Ishikawa (cell line): ENCODE data around the gene IWS1.

Source experiments
- CEBPB ChIP-seq: IDR thresholded peaks from 2 replicates; pipeline ENCODE4 v1.6.1; 2012
- CREB1 ChIP-seq: IDR thresholded peaks from 2 replicates; pipeline ENCODE4 v1.6.1; 2012; ENCODE audit warnings: low read depth
- EGR1 ChIP-seq: IDR thresholded peaks from 2 replicates; pipeline ENCODE4 v1.6.1; 2012
- EP300 ChIP-seq: IDR thresholded peaks from 2 replicates; pipeline ENCODE4 v1.6.1; 2012; ENCODE audit warnings: borderline replicate concordance
- FOXM1 ChIP-seq: IDR thresholded peaks from 2 replicates; pipeline ENCODE4 v1.6.1; 2012; ENCODE audit warnings: low read depth, borderline replicate concordance
- NFIC ChIP-seq: IDR thresholded peaks from 2 replicates; pipeline ENCODE4 v1.6.1; 2012
- RAD21 ChIP-seq: IDR thresholded peaks from 2 replicates; pipeline ENCODE4 v1.6.1; 2012; ENCODE audit warnings: low read depth
- TAF1 ChIP-seq: IDR thresholded peaks from 2 replicates; pipeline ENCODE4 v1.6.1; 2012; ENCODE audit warnings: low read depth, mild to moderate bottlenecking
- TCF12 ChIP-seq: IDR thresholded peaks from 2 replicates; pipeline ENCODE4 v1.6.1; 2012; ENCODE audit warnings: low read depth
- TEAD4 ChIP-seq: IDR thresholded peaks from 2 replicates; pipeline ENCODE4 v1.6.1; 2012
- YY1 ChIP-seq: IDR thresholded peaks from 2 replicates; pipeline ENCODE4 v1.6.1; 2012; ENCODE audit warnings: low read depth
- ZBTB7A ChIP-seq: IDR thresholded peaks from 2 replicates; pipeline ENCODE4 v1.6.1; 2012; ENCODE audit warnings: low read depth
- TF ChIP-seq, protein P1 (sequence below): IDR thresholded peaks from 2 replicates; pipeline ENCODE4 v1.6.1; 2012
- TF ChIP-seq, protein P2 (sequence below): IDR thresholded peaks from 2 replicates; pipeline ENCODE4 v1.6.1; 2012
- TF ChIP-seq, protein P3 (sequence below): IDR thresholded peaks from 2 replicates; pipeline ENCODE4 v1.6.1; 2012; ENCODE audit warnings: low read depth, mild to moderate bottlenecking

Gene IWS1

DNA sequence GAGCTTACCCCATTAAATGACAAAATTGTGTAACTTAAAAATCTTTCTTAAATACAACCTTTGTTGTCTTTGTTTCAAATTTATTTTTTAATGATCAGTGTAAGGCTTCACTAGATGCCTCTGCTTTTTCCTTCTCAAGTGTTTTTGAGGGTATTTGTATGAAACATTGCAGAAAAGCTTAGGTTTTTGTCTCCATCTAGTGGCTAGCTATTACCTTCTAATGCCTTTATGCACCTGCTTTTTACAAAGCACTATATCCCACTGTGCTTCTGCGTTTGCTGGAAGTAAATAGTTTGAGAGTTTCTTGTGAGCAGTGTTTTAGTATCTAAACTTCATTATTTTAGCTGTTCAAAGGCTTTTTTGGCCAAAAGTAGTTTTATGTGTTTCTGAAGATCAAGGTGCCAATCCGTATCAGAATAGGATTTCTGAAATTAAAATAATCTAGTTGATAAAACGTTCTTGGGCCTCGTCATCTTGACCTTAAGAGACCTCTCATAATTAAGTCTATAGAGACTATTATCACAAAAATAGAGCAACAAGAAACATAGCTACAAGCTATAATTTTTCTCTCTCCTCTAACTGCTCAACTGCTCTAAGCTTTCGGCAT lies 47.0 kb downstream of the IWS1 start:
- peak; percentile 60 for TF ChIP-seq RAD21
- no peak for TF ChIP-seq EGR1

DNA sequence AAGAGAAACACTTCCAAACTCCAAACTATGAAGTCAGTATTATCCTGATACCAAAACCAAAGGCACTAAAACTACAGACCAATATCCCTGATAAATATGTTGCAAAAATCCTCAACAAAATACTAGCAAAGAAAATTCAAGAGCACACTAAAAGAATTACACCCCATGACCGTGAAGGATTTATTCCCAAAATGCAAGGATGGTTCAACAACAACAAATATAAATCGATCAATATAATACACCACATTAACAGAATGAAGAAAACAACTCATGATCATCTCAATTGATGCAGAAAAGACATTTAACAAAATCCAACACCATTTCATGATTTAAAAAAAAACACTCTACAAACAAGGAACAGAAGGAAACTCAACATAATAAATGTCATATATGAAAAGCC lies 50.5 kb downstream of the IWS1 start:
- TF ChIP-seq, protein P1, sequence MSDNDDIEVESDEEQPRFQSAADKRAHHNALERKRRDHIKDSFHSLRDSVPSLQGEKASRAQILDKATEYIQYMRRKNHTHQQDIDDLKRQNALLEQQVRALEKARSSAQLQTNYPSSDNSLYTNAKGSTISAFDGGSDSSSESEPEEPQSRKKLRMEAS, result no peak
- TF ChIP-seq CREB1 (no peak), FOXM1 (no peak), RAD21 (no peak), EP300 (no peak)
- TF ChIP-seq, protein P2, sequence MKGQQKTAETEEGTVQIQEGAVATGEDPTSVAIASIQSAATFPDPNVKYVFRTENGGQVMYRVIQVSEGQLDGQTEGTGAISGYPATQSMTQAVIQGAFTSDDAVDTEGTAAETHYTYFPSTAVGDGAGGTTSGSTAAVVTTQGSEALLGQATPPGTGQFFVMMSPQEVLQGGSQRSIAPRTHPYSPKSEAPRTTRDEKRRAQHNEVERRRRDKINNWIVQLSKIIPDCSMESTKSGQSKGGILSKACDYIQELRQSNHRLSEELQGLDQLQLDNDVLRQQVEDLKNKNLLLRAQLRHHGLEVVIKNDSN, result no peak
- TF ChIP-seq, protein P3, sequence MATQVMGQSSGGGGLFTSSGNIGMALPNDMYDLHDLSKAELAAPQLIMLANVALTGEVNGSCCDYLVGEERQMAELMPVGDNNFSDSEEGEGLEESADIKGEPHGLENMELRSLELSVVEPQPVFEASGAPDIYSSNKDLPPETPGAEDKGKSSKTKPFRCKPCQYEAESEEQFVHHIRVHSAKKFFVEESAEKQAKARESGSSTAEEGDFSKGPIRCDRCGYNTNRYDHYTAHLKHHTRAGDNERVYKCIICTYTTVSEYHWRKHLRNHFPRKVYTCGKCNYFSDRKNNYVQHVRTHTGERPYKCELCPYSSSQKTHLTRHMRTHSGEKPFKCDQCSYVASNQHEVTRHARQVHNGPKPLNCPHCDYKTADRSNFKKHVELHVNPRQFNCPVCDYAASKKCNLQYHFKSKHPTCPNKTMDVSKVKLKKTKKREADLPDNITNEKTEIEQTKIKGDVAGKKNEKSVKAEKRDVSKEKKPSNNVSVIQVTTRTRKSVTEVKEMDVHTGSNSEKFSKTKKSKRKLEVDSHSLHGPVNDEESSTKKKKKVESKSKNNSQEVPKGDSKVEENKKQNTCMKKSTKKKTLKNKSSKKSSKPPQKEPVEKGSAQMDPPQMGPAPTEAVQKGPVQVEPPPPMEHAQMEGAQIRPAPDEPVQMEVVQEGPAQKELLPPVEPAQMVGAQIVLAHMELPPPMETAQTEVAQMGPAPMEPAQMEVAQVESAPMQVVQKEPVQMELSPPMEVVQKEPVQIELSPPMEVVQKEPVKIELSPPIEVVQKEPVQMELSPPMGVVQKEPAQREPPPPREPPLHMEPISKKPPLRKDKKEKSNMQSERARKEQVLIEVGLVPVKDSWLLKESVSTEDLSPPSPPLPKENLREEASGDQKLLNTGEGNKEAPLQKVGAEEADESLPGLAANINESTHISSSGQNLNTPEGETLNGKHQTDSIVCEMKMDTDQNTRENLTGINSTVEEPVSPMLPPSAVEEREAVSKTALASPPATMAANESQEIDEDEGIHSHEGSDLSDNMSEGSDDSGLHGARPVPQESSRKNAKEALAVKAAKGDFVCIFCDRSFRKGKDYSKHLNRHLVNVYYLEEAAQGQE, result no peak

DNA sequence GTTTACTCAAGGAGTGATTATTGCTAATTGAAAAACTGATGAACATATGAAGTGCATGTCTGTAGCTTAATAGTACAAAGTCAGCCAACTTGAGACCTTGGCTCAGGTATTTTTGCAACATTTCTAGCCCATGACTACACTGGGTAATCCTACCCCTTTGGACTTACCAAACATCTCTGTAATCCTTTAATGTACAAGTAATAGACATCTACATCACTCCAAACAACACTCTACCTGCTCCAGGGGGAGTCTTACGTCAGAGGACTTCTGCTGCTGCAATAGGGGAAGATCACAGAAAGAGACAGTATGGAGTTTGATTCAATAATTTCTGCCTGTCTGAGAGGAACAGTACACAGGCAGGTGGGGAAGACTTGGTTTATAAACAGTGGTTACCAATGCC lies 54.0 kb downstream of the IWS1 start:
- TF ChIP-seq EP300, result no peak
- TF ChIP-seq, protein P1, result no peak
- no peak for TF ChIP-seq TCF12
- no peak for TF ChIP-seq FOXM1
- no peak for TF ChIP-seq ZBTB7A
- TF ChIP-seq TEAD4, result no peak
- no peak for TF ChIP-seq TAF1
- no peak for TF ChIP-seq EGR1
- TF ChIP-seq NFIC, result no peak
- TF ChIP-seq YY1, result no peak
- TF ChIP-seq CREB1, result no peak
- TF ChIP-seq, protein P2, result no peak
- TF ChIP-seq RAD21, result no peak
- no peak for TF ChIP-seq CEBPB
- TF ChIP-seq, protein P3, result no peak

DNA sequence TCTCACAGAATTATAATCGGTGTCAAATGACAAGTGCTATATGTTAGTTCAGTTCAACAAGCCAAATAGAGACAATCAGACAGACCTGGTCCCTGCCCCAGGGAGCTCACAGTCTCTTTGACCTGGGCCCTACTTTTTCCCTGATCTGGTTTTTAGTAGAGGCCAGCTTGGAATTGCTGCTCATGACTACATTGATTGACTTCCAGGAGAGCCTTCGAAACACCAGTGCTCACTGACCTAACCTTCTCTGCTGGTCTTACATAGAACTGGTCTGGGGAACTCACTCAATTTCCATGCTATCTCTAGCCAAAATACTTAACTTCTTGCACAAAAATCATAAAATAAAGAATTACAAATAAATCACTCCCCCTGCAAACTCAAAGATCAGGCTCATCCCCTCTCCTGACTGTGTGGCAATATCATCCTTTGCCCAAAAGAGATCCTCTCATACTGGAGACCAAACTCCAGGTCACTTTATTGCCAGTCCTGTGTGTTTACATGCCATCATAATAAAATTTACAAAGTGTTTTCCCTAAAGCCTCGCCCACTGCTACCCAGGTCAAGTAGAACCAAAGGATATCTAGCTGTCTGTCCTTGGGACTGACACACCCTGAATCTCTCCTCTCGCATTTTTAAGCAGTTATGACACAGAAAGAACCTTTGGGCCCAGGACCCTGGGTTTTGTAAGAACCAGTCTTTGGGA lies 54.9 kb downstream of the IWS1 start:
- TF ChIP-seq, protein P1, result no peak
- TF ChIP-seq TCF12, result no peak
- TF ChIP-seq CEBPB, result no peak
- TF ChIP-seq, protein P3, result no peak

DNA sequence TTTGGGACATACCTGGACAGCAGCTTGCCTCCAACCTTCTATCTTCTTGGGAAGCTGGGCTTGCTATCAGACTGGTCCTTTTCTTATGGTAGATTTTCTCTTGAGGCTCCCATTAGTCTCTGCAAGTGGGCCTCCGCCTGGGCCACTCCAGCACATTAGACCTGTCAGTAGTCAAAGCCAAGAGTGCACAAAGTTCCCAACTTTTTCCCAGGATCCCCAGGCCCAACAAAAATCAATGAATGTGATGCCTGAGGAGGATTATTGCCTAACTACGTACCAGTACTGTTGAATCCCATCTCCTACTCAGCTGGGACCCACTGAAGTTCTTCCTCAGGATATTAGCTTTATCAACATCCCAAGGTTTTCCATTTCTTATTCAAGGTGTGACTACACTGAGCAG lies 56.3 kb downstream of the IWS1 start:
- no peak for TF ChIP-seq CREB1
- TF ChIP-seq FOXM1, result no peak
- no peak for TF ChIP-seq TEAD4
- TF ChIP-seq, protein P3, result no peak
- TF ChIP-seq, protein P2, result no peak
- no peak for TF ChIP-seq EGR1
- no peak for TF ChIP-seq NFIC
- TF ChIP-seq TAF1, result no peak
- TF ChIP-seq YY1, result no peak
